Stimulated activated naive CD8-positive, alpha-beta T cell treated with anti-CD3 and anti-CD28 coated beads, Interleukin-15, amount 100 ng/mL, for 72 hours (primary cell): Measurements from ENCODE around the gene CSF2RB.
"Not testable (repeated sequence)": the region's sequence is repeated elsewhere in the genome, so short reads cannot be mapped to it uniquely, and the experiment has no call there.

Experiments
- ATAC-seq: fragments of 150-1000 bp; cut with Tn5 transposase; 2 replicates; pipeline ENCODE4 v1.10.0; 2021; ENCODE audit warnings: mild to moderate bottlenecking, moderate library complexity
- DNase-seq, 2 donors: peaks; one replicate each; pipeline ENCODE4 v3.0.0; 2021 to 2022
- H3K27ac Mint-ChIP-seq, 2 donors: one replicate each; pipeline ENCODE4 v1.8.0; 2022; ENCODE audit warnings: mild to moderate bottlenecking in 2 of 2, mixed read lengths in 2 of 2, moderate library complexity in 2 of 2
- H3K27me3 Mint-ChIP-seq: one replicate; pipeline ENCODE4 v1.8.0; 2022; ENCODE audit warnings: mixed read lengths
- H3K4me1 Mint-ChIP-seq: one replicate; pipeline ENCODE4 v1.8.0; 2022; ENCODE audit warnings: mild to moderate bottlenecking, mixed read lengths
- H3K4me3 Mint-ChIP-seq, 2 donors: one replicate each; pipeline ENCODE4 v1.8.0; 2022; ENCODE audit warnings: mild to moderate bottlenecking in 2 of 2, mixed read lengths in 2 of 2, moderate library complexity in 1 of 2
- H3K9me3 Mint-ChIP-seq, 2 donors: one replicate each; pipeline ENCODE4 v1.8.0; 2022; ENCODE audit warnings: mixed read lengths in 2 of 2

The CSF2RB gene

DNA sequence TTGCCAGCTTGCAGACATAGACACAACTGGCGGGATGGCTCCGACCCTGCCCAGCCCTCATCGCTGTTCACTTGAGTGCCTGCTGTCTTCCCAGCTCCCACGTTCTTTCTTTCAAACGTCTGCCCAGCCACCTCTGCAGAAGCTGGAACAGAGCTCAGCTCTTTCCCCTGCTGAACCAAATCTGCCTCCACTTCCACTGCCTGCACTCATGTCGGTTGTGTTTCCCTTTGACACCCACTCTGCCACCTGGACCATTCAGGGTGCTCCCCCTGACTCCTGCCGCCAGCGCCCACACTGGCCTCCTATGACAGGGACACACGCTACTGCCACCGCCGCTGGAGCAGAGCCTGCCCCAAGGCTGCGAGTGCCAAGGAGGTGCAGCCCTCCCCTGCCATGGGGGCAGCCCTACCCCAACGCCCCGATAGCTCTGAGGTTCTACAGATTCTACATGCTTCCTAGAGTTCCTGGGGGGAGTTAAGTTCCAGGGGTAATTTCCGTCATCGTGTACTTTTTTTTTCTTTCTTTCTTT is 67.9 kb downstream of the CSF2RB start:
- ATAC-seq: no peak
- Mint-ChIP-seq H3K9me3 (peaks cover 5 to 13% of the 10 kb centered on the region in 2 donors), H3K4me3 (no peak overlapping the region), H3K27me3 (peaks cover 19% of the 10 kb centered on the region), H3K27ac (no peak overlapping the region), H3K4me1 (peaks cover 18% of the 10 kb centered on the region)
- no peak for DNase-seq

DNA sequence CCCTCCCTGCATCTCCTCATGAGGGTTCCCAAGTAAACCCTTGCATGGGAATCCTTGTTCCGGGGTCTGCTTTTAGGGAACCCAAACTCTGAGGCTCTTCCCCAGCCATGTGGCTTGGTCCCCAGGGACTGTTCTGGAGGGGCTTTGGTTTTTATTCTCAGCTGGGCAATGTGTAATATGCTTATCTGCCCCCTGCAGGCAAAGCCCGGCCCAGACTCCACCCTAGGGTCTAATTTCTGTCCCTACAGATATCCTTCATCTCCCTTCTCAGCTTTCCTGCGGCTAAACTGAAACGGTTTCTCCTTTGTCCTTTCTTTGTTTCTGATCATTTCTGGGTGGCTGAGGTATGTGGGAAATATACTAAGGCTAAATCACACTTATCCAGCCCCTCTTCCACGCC is 68.7 kb downstream of the CSF2RB start:
- Mint-ChIP-seq H3K4me1 (peaks cover 13% of the 10 kb centered on the region), H3K27ac (no peak overlapping the region), H3K4me3 (no peak overlapping the region), H3K9me3 (peaks cover 12 to 21% of the 10 kb centered on the region in 2 donors), H3K27me3 (peaks cover 19% of the 10 kb centered on the region)
- ATAC-seq: no peak
- DNase-seq: no peak

DNA sequence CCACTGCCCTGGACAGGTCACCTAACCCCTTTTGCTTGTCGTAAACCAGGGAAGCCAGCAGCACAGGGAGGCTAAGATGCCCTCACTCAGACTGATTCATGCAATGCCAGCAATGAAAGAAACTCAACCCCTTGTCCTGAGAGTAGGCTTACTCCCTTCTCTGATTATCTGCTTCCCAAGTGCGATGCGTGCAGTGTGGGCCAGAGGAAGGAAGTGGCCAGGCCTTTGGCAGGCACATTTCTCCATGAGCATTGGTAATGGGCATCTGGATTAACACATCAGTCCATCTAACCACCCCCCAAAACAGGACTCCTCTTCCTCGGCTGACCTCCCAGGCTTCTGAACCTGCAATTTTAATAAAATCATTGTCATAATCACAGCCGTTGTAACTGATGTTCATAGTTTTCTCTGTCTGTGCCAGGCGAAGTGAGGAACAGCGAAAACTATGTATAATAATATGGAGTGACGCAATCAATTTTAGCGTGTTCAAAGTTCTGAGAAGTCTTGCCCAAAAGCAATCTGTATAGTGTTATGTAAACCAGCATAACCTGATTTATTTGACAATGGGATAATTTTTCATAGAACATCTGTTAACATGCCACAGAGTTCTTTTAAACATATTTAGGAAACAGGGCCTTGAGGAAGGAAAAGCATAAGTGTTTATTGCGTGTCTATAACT is 71.9 kb downstream of the CSF2RB start:
- ATAC-seq (no peak), DNase-seq (no peak)
- Mint-ChIP-seq H3K4me3 (no peak overlapping the region), H3K9me3 (peaks cover 12 to 22% of the 10 kb centered on the region in 2 donors), H3K4me1 (no peaks in the 10 kb centered on the region), H3K27me3 (peaks cover 44% of the 10 kb centered on the region), H3K27ac (no peak overlapping the region)

DNA sequence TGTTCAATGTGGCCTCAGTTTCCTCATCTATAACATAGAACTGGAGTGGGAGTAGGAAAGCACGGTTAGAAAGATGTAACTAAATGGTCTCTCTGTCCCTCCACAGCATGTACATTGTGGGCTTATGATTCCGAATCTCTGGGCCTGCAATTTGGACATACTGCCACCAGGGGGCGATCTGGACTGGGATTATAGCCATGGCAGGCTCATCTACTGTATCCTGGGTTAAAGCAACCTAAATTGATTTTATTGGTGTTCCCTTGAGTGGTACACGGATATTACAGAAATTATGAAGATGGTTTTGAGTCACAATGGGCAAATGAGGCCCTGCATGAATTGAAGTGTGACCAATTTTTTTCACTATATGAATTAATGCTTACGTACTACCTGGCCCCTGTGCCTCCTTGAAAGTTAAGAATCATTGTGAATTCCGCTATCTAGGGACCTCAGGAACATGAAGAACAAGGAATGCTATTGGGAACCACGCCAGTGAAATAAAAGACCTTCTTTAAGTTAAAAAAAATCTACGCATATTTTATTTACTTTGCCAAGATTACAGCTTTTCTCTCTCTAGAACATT is 72.9 kb downstream of the CSF2RB start:
- DNase-seq (peak in 1 of 2 donors; percentile 50), ATAC-seq (peak; percentile 46)
- no peak overlapping the region for H3K27ac Mint-ChIP-seq
- peaks cover 12 to 22% of the 10 kb centered on the region in 2 donors for H3K9me3 Mint-ChIP-seq
- no peak overlapping the region for H3K4me3 Mint-ChIP-seq
- no peaks in the 10 kb centered on the region for H3K4me1 Mint-ChIP-seq
- H3K27me3 Mint-ChIP-seq: peaks cover 54% of the 10 kb centered on the region

DNA sequence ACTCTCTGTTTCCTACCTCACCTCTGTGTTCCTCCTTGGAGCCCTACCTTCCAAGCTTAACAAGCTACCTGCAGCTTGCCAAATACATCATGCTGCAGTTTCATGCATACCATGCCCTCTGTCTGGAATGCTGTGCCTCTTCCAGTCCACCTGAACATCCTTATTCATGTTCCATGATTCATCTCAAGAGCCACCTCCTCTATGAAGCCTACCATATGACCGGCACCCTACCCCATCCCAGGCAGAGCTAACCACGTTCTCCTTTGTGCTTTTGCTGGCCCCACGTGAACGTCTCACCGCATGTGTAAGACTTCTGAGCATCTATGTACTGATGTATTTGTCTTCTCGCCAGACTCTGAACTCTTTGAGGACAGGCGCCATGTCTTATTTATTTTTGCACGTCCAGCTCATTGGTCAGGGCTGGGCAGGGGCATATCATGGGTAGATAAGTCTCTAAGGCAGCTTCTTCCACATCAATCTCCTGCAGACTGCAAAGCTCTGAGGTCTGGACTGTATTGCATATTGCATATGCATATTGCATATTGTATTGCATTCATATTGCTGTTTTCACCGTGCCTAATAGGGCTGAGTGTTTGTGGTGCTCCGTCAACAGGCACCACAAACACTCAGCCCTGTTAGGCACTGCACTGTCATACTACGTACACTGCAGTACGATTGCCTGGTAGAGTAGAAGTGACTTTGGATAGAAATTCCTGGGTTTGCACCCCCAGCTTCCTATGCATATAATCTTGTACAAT is 74.8 kb downstream of the CSF2RB start:
- H3K4me1 Mint-ChIP-seq: no peaks in the 10 kb centered on the region
- ATAC-seq (no peak), DNase-seq (no peak)
- H3K27ac Mint-ChIP-seq: no peak overlapping the region
- H3K27me3 Mint-ChIP-seq: peaks cover 44% of the 10 kb centered on the region
- no peak overlapping the region for H3K4me3 Mint-ChIP-seq
- H3K9me3 Mint-ChIP-seq: peaks cover 12 to 22% of the 10 kb centered on the region in 2 donors

DNA sequence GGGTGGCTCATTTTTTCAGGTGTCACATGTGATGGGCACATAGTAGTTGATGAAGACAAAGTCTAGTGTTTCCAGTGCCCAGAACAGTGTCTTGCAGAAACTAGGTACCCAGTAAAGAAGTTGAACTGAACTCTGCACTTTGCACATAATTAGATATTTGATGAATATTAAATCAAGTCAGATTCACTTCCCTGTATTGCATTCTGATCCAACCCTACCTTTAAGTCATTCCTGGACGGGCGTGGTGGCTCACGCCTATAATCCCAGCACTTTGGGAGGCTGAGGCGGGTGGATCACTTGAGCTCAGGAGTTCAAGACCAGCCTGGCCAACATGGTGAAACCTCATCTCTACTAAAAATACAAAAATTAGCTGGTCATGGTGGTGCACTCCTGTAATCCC is 75.6 kb downstream of the CSF2RB start:
- not testable (repeated sequence) for H3K27ac Mint-ChIP-seq

More for the DNA sequence above, 75.6 kb downstream of the CSF2RB start:
- not testable (repeated sequence) for ATAC-seq, DNase-seq, H3K4me1 Mint-ChIP-seq, H3K4me3 Mint-ChIP-seq
- Mint-ChIP-seq H3K9me3 (peaks cover 12 to 22% of the 10 kb centered on the region in 2 donors), H3K27me3 (peaks cover 45% of the 10 kb centered on the region)
